ENCODE data around the gene A1CF.
"Not testable (repeated sequence)": the region's sequence is repeated elsewhere in the genome, so short reads cannot be mapped to it uniquely, and the experiment has no call there.

- TF ChIP-seq POLR2AphosphoS5 (IDR thresholded peaks at IDR 0.05); CTCF (IDR thresholded peaks at IDR 0.05 in 8 of 11, conservative IDR thresholded peaks at IDR 0.05 in 3 of 11): not testable (repeated sequence)
Observed at GRCh38 chr10:50772042-50772441, 113.4 kb downstream of the A1CF start.
